ENCODE data around the gene SRD5A3. TPM values are rescaled to one million over a fixed set of nuclear protein-coding genes. Genes with fewer than 3 reads are reported as not detected.
A peak's percentile ranks its signal among the peaks of the same experiment; 100 is the strongest.

Gene SRD5A3
- total RNA-seq, 4 donors from 2014 or later, result 9.3 to 24.8 (median 17.1) TPM

- peak overlapping the region; percentile 97 for H3K4me3 ChIP-seq
- H3K4me1 ChIP-seq, result peaks cover 35% of the 10 kb centered on the region
- DNase-seq (ENCODE audit: low spot score in 2 of 2), result no peak
- WGBS, result 30% methylated on average over 1 of the region's 1 CpG
- peak overlapping the region; percentile 99 for H3K27ac ChIP-seq
- H3K27me3 ChIP-seq, result no peaks in the 10 kb centered on the region
- no peak for TF ChIP-seq CTCF (IDR thresholded peaks at IDR 0.05)
- peaks cover 5% of the 10 kb centered on the region for H3K36me3 ChIP-seq
- no peaks in the 10 kb centered on the region for H3K9me3 ChIP-seq
Measured at GRCh38 chr4:55398461-55398860, 52.4 kb downstream of the SRD5A3 start.

DNA sequence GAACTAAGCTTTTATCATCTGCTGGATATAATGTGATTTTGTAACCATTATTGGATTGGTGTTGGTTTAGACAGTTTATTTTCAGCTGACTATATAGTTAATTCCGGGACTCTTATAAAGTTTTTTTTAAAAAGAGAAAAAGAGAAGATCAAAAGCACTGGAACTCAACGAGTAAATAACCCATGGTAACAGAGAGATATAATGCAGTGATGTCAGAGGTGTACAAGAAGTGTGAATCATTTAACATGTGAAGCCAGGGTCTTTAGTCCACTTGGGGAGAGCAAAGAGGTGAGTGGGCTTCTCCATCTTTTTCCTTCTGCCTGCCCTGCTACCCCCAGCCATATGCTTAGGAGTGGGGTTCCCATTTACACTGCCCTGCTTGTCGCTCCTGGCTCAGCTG, 52.9 kb downstream of the SRD5A3 start:
- H3K36me3 ChIP-seq, result peaks cover 5% of the 10 kb centered on the region
- peak overlapping the region; percentile 97 for H3K4me3 ChIP-seq
- peaks cover 35% of the 10 kb centered on the region for H3K4me1 ChIP-seq
- TF ChIP-seq EP300 (IDR thresholded peaks at IDR 0.05), result no peak
- TF ChIP-seq POLR2A (IDR thresholded peaks at IDR 0.05), result no peak
- TF ChIP-seq CTCF (IDR thresholded peaks at IDR 0.05), result no peak
- TF ChIP-seq POLR2AphosphoS5 (IDR thresholded peaks at IDR 0.05), result no peak
- WGBS, result 42% methylated on average over 3 of the region's 3 CpGs
- H3K27ac ChIP-seq, result no peak overlapping the region
- no peaks in the 10 kb centered on the region for H3K27me3 ChIP-seq
- H3K9me3 ChIP-seq, result no peaks in the 10 kb centered on the region
- no peak for DNase-seq (ENCODE audit: low spot score in 2 of 2)

DNA sequence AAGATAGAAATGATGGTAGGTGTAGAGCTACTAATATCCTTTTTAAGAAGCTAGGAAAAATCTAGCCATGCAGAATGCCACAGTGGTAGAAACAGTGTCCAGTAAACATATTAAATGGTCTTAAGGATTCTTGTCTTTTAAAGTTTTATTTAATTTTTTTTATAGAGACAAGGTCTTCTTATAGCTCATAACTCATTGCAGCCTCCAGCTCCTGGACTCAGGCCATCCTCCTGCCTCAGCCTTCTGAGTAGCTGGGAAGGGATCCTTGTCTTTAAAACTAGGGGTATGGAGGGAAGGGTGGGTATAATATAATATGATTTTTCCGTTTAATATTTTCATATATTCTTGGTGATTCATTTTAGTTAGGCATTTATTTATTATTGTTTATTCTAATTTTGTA, 53.5 kb downstream of the SRD5A3 start:
- DNase-seq (ENCODE audit: low spot score in 2 of 2), result no peak
- peaks cover 5% of the 10 kb centered on the region for H3K36me3 ChIP-seq
- H3K4me3 ChIP-seq, result peak overlapping the region; percentile 97
- peaks cover 35% of the 10 kb centered on the region for H3K4me1 ChIP-seq
- H3K9me3 ChIP-seq, result no peaks in the 10 kb centered on the region
- TF ChIP-seq CTCF (IDR thresholded peaks at IDR 0.05) (no peak), EP300 (IDR thresholded peaks at IDR 0.05) (no peak), POLR2A (IDR thresholded peaks at IDR 0.05) (no peak), POLR2AphosphoS5 (IDR thresholded peaks at IDR 0.05) (no peak)
- 73% methylated on average over 1 of the region's 1 CpG for WGBS
- H3K27ac ChIP-seq, result no peak overlapping the region
- no peaks in the 10 kb centered on the region for H3K27me3 ChIP-seq

- Histone ChIP-seq H3K36me3 (peaks cover 25% of the 10 kb centered on the region), H3K27ac (no peak overlapping the region), H3K9me3 (no peaks in the 10 kb centered on the region), H3K4me3 (no peak overlapping the region), H3K27me3 (no peaks in the 10 kb centered on the region), H3K4me1 (peaks cover 17% of the 10 kb centered on the region)
- DNase-seq (ENCODE audit: low spot score in 2 of 2), result no peak
- no peak for TF ChIP-seq POLR2AphosphoS5 (IDR thresholded peaks at IDR 0.05)
- TF ChIP-seq EP300 (IDR thresholded peaks at IDR 0.05), result no peak
- no peak for TF ChIP-seq POLR2A (IDR thresholded peaks at IDR 0.05)
- no peak for TF ChIP-seq CTCF (IDR thresholded peaks at IDR 0.05)
- WGBS, result 85% methylated on average over 3 of the region's 3 CpGs
Measured at GRCh38 chr4:55405073-55405472, 59.0 kb downstream of the SRD5A3 start.

DNA sequence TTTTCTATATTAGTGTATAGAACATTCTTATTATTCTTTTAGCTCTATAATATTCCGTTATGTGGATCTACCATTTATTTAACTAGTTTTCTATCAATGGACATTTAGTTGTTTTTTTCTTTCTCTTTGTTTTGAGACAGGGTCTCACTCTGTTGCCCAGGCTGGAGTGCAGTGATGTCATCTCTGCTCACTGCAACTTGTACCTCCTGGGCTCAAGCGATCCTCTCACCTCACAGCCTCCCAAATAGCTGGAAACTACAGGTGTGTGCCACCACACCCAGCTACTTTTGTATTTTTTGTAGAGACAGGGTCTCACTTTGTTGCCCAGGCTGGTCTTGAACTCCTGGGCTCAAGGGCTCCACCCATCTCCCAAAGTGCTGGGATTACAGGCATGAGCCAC, 60.5 kb downstream of the SRD5A3 start:
- DNase-seq (ENCODE audit: low spot score in 2 of 2), result no peak
- Histone ChIP-seq H3K4me3 (no peak overlapping the region), H3K4me1 (peaks cover 17% of the 10 kb centered on the region), H3K27ac (no peak overlapping the region), H3K9me3 (no peaks in the 10 kb centered on the region), H3K36me3 (peaks cover 20% of the 10 kb centered on the region), H3K27me3 (no peaks in the 10 kb centered on the region)
- TF ChIP-seq EP300 (IDR thresholded peaks at IDR 0.05) (no peak), POLR2AphosphoS5 (IDR thresholded peaks at IDR 0.05) (no peak), POLR2A (IDR thresholded peaks at IDR 0.05) (no peak), CTCF (IDR thresholded peaks at IDR 0.05) (no peak)
- 97% methylated on average over 2 of the region's 2 CpGs for WGBS

All from suprapubic skin (tissue), 4 donors.